Measurements from ENCODE around the gene MAP3K5. TPM values are rescaled to one million over a fixed set of nuclear protein-coding genes. Genes with fewer than 3 reads are reported as not detected.
"Not testable (repeated sequence)": the region's sequence is repeated elsewhere in the genome, so short reads cannot be mapped to it uniquely, and the experiment has no call there.

Gene MAP3K5
- total RNA-seq, 4 donors from 2014 or later, result 16.2 to 52.7 (median 34.8) TPM

GRCh38 chr6:136594671-136595070 lies 197.6 kb downstream of the MAP3K5 start:
- Histone ChIP-seq H3K4me3 (no peak overlapping the region), H3K4me1 (peaks cover 0 to 7% (median 6%) of the 10 kb centered on the region in 4 donors), H3K36me3 (peaks cover 0 to 21% (median 10%) of the 10 kb centered on the region in 4 donors), H3K27ac (peak overlapping the region in 2 of 4 donors; percentile 9 to 12), H3K9me3 (no peaks in the 10 kb centered on the region), H3K27me3 (no peaks in the 10 kb centered on the region)
- no peak for DNase-seq
- 96 to 100% methylated on average over 6 to 8 of the region's 8 CpGs for WGBS, 2 donors (ENCODE audit: low coverage in 1 of 2)
- intact Hi-C loops (cut with DNase I; ENCODE audit: low total_unique reads) (no loop called here), in situ Hi-C loops (cut with MboI; ENCODE audit: low pct_ligation_motif_present in 1 of 4, low pct_unique_long_range_greater_than_20kb in 1 of 4, low sequenced_read_pairs in 3 of 4) (no loop called here)
- TF ChIP-seq POLR2AphosphoS5 (IDR thresholded peaks at IDR 0.05), result no peak
- TF ChIP-seq POLR2A (IDR thresholded peaks at IDR 0.05), result no peak
- TF ChIP-seq CTCF (IDR thresholded peaks at IDR 0.05), result no peak
- TF ChIP-seq EP300 (IDR thresholded peaks at IDR 0.05; ENCODE audit: low read depth), result no peak

GRCh38 chr6:136593748-136594490 lies 198.4 kb downstream of the MAP3K5 start:
- Histone ChIP-seq H3K9me3 (no peaks in the 10 kb centered on the region), H3K27ac (peak overlapping the region; percentile 4 to 33 (median 10)), H3K36me3 (peaks cover 0 to 23% (median 10%) of the 10 kb centered on the region in 4 donors), H3K4me1 (peaks cover 0 to 5% (median 2%) of the 10 kb centered on the region in 4 donors), H3K4me3 (no peak overlapping the region), H3K27me3 (no peaks in the 10 kb centered on the region)
- TF ChIP-seq POLR2A (IDR thresholded peaks at IDR 0.05) (no peak), EP300 (IDR thresholded peaks at IDR 0.05; ENCODE audit: low read depth) (no peak), CTCF (IDR thresholded peaks at IDR 0.05) (no peak), POLR2AphosphoS5 (IDR thresholded peaks at IDR 0.05) (no peak)
- in situ Hi-C loops (cut with MboI; ENCODE audit: low pct_ligation_motif_present in 1 of 4, low pct_unique_long_range_greater_than_20kb in 1 of 4, low sequenced_read_pairs in 3 of 4), result no loop called here
- DNase-seq, result peak; percentile 17
- intact Hi-C loops (cut with DNase I; ENCODE audit: low total_unique reads), result no loop called here
- WGBS, 2 donors (ENCODE audit: low coverage in 1 of 2), result 53 to 61% methylated on average over 5 to 6 of the region's 6 CpGs

GRCh38 chr6:136592930-136593673 lies 199.2 kb downstream of the MAP3K5 start:
- Histone ChIP-seq H3K4me3 (no peak overlapping the region), H3K27me3 (no peaks in the 10 kb centered on the region), H3K9me3 (no peaks in the 10 kb centered on the region), H3K27ac (no peak overlapping the region), H3K4me1 (peaks cover 0 to 5% (median 2%) of the 10 kb centered on the region in 4 donors), H3K36me3 (peaks cover 0 to 23% (median 10%) of the 10 kb centered on the region in 4 donors)
- no peak for DNase-seq
- no peak for TF ChIP-seq POLR2AphosphoS5 (IDR thresholded peaks at IDR 0.05)
- no peak for TF ChIP-seq CTCF (IDR thresholded peaks at IDR 0.05)
- TF ChIP-seq POLR2A (IDR thresholded peaks at IDR 0.05), result no peak
- TF ChIP-seq EP300 (IDR thresholded peaks at IDR 0.05; ENCODE audit: low read depth), result no peak
- intact Hi-C loops (cut with DNase I; ENCODE audit: low total_unique reads), result no loop called here
- in situ Hi-C loops (cut with MboI; ENCODE audit: low pct_ligation_motif_present in 1 of 4, low pct_unique_long_range_greater_than_20kb in 1 of 4, low sequenced_read_pairs in 3 of 4), result no loop called here
- 50 to 91% methylated on average over 1 to 2 of the region's 2 CpGs for WGBS, 2 donors (ENCODE audit: low coverage in 1 of 2)

- intact Hi-C loops (cut with DNase I; ENCODE audit: low total_unique reads) (no loop called here), in situ Hi-C loops (cut with MboI; ENCODE audit: low pct_ligation_motif_present in 1 of 4, low pct_unique_long_range_greater_than_20kb in 1 of 4, low sequenced_read_pairs in 3 of 4) (no loop called here)
- Histone ChIP-seq H3K36me3 (peaks cover 0 to 23% (median 10%) of the 10 kb centered on the region in 4 donors), H3K27ac (no peak overlapping the region), H3K9me3 (no peaks in the 10 kb centered on the region), H3K4me1 (peaks cover 0 to 7% (median 3%) of the 10 kb centered on the region in 4 donors), H3K4me3 (no peak overlapping the region), H3K27me3 (no peaks in the 10 kb centered on the region)
- WGBS, 2 donors (ENCODE audit: low coverage in 1 of 2), result 85 to 97% methylated on average over 1 of the region's 1 CpG
- DNase-seq, result no peak
- TF ChIP-seq CTCF (IDR thresholded peaks at IDR 0.05) (no peak), EP300 (IDR thresholded peaks at IDR 0.05; ENCODE audit: low read depth) (no peak), POLR2AphosphoS5 (IDR thresholded peaks at IDR 0.05) (no peak), POLR2A (IDR thresholded peaks at IDR 0.05) (no peak)
Observed at GRCh38 chr6:136591617-136592016, 200.7 kb downstream of the MAP3K5 start.

GRCh38 chr6:136590846-136591245 lies 201.4 kb downstream of the MAP3K5 start:
- H3K4me1 ChIP-seq; H3K9me3 ChIP-seq; H3K27me3 ChIP-seq; intact Hi-C loops (cut with DNase I; ENCODE audit: low total_unique reads); DNase-seq; H3K4me3 ChIP-seq; in situ Hi-C loops (cut with MboI; ENCODE audit: low pct_ligation_motif_present in 1 of 4, low pct_unique_long_range_greater_than_20kb in 1 of 4, low sequenced_read_pairs in 3 of 4); H3K27ac ChIP-seq: not testable (repeated sequence)
- 92 to 94% methylated on average over 2 of the region's 2 CpGs for WGBS, 2 donors (ENCODE audit: low coverage in 1 of 2)
- peaks cover 0 to 23% (median 10%) of the 10 kb centered on the region in 4 donors for H3K36me3 ChIP-seq
